ENCODE data around the gene ATP6V0E2.
A peak's percentile ranks its signal among the peaks of the same experiment; 100 is the strongest.
"Not testable (repeated sequence)": the region's sequence is repeated elsewhere in the genome, so short reads cannot be mapped to it uniquely, and the experiment has no call there.

The ATP6V0E2 gene

GRCh38 chr7:149873074-149873969, at the start of gene ATP6V0E2:
Gene ATP6V0E2 (plus strand): TSS chr7:149873969. CDS start chr7:149874066, 97 bp downstream.
- peak; percentile 100 for DNase-seq (ENCODE audit: low spot score)

DNA sequence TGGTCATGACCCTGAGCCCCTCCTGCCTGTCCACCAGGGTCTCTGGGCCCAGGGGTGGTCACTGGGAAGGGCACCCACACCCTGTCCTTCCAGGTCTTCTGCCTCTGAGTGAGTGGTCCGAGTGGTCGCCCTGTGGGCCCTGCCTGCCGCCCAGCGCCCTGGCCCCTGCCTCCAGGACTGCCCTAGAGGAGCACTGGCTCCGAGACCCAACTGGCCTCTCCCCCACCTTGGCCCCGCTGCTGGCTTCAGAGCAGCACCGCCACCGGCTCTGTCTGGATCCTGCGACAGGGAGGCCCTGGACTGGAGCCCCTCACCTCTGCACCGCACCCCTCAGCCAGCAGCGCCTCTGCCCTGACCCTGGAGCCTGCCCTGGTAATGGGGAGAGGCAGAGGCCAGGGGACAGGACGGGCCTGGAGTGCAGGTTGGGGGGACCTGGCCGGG, 49.4 kb upstream of the ATP6V0E2 start:
- no peak for DNase-seq (ENCODE audit: low spot score)

GRCh38 chr7:149824748-149825566, 48.8 kb upstream of the ATP6V0E2 start:
- DNase-seq (ENCODE audit: low spot score) = no peak

DNA sequence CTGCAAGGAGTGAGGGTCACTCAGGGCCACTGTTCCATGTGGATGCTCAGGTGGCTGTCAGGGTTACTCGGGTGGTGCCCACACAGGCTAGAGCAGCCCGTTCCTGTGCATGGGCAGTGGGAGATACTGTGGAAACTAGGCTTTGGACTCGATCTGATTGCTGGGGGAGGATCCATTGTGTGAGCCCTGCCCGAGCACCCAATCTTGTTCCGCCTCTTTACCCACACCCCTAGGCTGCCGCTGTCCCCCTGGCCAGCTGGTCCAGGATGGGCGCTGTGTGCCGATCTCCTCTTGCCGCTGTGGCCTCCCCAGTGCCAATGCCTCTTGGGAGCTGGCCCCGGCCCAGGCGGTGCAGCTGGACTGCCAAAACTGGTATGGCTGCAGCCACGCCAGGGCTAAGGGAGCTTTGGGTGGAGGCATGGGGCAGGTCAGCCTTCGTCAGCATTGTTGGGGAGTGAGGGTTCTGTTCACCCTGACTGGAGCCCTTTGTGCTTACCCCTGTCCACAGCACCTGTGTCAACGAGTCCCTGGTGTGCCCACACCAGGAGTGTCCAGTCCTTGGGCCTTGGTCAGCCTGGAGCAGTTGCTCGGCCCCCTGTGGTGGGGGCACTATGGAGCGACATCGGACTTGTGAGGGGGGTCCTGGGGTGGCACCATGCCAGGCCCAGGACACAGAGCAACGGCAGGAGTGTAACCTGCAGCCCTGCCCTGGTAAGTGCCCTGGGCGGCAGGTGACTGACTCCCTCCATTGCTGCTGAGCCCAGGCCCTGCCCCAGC, 48.0 kb upstream of the ATP6V0E2 start:
- no peak for DNase-seq (ENCODE audit: low spot score)

DNA sequence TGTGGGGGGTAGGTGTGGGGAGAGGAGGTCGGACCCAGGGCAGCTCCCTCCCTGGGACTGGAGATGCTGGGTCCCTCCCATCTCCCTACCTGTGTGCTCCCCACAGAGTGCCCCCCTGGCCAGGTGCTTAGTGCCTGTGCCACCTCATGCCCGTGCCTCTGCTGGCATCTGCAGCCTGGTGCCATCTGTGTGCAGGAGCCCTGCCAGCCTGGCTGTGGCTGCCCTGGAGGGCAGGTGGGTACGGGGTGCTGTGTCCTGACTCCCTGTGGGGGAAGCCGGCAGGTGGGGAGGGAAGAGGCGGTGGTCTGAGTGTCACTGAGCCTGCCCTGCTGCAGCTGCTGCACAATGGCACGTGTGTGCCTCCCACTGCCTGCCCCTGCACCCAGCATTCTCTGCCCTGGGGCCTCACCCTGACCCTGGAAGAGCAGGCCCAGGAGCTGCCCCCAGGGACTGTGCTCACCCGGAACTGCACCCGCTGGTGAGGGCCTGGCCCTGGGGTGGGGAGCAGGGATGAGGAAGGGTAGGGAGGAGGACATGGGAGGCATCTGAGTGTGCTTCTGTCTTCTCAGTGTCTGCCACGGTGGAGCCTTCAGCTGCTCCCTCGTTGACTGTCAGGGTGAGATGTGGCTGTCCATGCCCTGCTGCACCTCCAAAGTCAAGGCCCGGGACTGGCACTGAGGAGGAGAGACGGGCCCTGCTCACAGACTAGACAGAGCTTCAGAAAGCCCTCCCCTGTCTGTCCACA, 47.3 kb upstream of the ATP6V0E2 start:
- DNase-seq (ENCODE audit: low spot score) = peak; percentile 10

DNA sequence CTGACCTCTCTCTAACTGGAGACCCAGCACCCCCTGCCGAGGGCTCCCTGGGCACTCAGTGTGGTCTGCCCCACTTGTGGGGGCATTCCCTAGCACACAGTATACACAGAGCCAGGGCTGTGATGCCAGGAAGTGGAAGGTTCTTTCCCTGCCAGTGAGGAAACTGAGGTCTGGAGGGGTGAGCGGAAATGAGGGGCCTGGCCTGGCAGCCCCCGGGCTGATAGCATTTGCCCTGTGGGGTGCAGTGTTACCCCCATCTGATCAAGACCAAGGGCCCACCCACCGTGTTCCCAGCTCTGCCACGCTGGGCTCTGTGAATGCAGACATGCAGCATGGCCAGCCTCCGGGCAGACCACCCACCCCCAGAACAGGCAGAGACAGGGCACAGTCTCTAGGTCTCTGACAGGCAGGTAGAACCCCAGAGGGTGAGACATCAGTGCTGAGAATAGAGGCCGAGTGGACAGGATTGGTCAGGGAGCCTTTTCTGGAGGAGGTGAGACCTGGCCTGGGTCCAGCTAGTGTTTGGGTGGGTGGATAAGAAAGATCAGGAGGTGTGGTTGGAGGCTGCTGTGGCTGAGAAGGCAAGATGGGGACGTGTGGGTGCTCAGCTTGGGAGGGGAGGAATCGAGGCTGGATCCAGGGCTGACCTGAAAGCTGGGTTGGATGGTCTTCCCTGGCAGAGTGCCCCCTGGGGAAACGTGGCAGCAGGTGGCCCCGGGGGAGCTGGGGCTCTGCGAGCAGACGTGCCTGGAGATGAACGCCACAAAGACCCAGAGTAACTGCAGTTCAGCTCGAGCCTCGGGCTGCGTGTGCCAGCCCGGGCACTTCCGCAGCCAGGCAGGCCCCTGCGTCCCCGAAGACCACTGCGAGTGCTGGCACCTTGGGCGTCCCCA, 46.4 kb upstream of the ATP6V0E2 start:
- DNase-seq (ENCODE audit: low spot score) = peak; percentile 6

DNA sequence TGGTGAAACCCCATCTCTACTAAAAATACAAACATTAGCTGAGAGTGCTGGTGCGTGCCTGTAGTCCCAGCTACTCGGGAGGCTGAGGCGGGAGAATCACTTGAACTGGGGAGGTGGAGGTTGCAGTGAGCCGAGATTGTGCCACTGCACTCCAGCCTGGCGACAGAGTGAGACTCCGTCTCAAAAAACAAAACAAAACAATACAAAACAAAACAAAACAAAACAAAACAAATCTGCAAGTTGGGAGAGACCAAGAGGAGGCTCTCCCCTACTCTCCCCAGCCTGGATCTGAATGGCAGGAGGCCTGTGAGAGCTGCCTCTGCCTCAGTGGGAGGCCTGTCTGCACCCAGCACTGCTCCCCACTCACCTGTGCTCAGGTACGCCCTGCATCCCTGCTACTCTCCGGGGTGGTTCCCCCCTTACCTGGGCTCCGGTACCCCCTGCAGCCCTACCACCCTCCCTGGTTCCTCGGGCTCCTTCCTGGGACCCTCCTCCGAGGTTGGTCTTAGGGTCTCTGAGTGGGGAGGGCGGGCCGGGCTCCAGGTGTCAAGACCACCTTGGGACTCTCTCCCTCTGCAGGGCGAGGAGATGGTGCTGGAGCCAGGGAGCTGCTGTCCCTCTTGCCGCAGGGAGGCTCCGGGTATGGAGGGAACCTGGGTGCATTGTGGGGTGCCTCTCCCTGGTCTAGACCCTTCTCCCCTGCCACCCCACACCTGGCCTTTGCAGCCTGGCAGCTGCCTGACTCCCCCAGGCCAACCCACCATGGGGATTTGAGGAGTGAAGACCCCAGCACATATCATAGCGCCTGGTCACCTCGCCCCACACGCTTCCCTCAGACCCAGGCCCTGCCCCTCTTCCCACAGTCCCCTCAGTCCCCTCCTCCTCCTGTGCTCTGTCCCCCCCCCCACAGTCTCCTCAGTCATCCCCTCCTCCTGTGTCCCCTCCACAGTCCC, 45.1 kb upstream of the ATP6V0E2 start:
- DNase-seq (ENCODE audit: low spot score) = no peak

- not testable (repeated sequence) for DNase-seq (ENCODE audit: low spot score)
Observed at GRCh38 chr7:149830527-149830926, 43.2 kb upstream of the ATP6V0E2 start.

- no peak for DNase-seq (ENCODE audit: low spot score)
Observed at GRCh38 chr7:149830997-149831740, 42.6 kb upstream of the ATP6V0E2 start.

DNA sequence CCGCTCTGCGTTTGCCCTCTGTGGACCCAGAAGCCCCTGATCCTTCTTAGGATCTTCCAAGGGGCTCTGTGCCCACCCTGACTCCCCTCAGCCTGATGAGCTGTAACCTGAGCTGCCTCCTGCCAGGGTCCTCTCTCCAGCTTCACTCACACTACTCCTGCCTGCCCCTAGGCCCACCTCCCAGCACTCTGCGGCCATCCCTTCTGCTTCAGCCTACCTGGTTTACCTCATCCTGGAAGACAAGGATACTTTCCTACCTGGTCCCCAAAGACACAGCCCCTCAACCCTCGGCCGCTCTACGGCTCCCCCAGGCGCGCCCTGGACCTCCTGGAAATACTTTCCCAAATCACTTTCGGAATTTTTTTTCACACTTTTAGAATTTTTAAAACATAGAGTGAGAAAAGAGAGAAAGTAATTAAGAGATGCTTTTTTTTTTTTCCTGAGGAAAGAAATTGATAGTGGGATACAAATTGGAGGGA, 42.0 kb upstream of the ATP6V0E2 start:
- DNase-seq (ENCODE audit: low spot score) = peak; percentile 68

- DNase-seq (ENCODE audit: low spot score) = no peak
Observed at GRCh38 chr7:149832332-149833041, 41.3 kb upstream of the ATP6V0E2 start.

- DNase-seq (ENCODE audit: low spot score) = no peak
Observed at GRCh38 chr7:149833495-149834130, 40.2 kb upstream of the ATP6V0E2 start.

- DNase-seq (ENCODE audit: low spot score) = no peak
Observed at GRCh38 chr7:149834601-149835000, 39.2 kb upstream of the ATP6V0E2 start.

GRCh38 chr7:149836434-149836833, 37.3 kb upstream of the ATP6V0E2 start:
- no peak for DNase-seq (ENCODE audit: low spot score)

DNA sequence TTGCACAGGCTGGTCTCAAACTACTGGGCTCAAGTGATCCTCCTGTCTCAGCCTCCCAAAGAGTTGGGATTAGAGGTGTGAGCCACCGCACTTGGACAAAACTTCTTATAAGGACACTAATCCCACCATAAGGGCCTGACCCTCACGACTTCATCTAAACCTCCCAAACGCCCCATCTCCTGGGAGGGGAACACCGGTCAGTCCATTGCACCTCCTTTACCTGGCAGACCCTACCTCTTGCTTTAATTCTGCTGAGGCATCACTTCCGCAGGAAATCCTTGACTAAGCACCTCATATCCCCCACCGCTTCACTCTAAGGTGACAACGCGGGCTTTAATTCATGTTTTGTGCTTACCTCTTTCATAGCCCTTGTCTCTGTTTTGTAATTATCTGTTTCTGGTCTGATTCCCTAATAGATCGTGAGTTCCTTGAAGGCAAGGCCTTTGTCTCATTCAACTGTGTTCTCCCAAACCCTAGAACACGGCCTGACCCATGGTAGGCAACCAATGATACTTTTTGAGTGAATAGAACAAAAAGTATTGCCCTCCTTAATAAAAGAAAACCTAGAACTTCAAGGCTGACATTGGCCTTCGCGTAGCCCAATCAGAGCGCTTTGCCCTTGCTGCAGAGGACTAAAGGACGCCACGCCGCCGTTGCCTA, 36.1 kb upstream of the ATP6V0E2 start:
- DNase-seq (ENCODE audit: low spot score) = no peak

GRCh38 chr7:149838224-149838991, 35.4 kb upstream of the ATP6V0E2 start, which contains the start of gene ZNF862:
Gene ZNF862 (plus strand): TSS chr7:149838375. CDS start chr7:149838612, 237 bp downstream.
- peak; percentile 99 for DNase-seq (ENCODE audit: low spot score)
